GM19468 (cell line): ENCODE measurements around the gene PDYN.

Source experiments
- ATAC-seq: cut with Tn5 transposase; IDR thresholded peaks from one replicate; pipeline ENCODE4 v1.9.1; 2021; ENCODE audit warnings: mild to moderate bottlenecking, moderate library complexity, moderate number of reproducible peaks; ENCODE audit not compliant: unreplicated experiment; ENCODE audit errors: extremely low read depth

PDYN gene

GRCh38 chr20:1953621-1954020 is 40.2 kb downstream of the PDYN start:
- ATAC-seq = no peak

- no peak for ATAC-seq
Measured at GRCh38 chr20:1952737-1953530, 40.9 kb downstream of the PDYN start.

GRCh38 chr20:1951436-1952115 is 42.3 kb downstream of the PDYN start:
- no peak for ATAC-seq

- no peak for ATAC-seq
Measured at GRCh38 chr20:1950836-1951235, 43.0 kb downstream of the PDYN start.

GRCh38 chr20:1949347-1950100 is 44.3 kb downstream of the PDYN start:
- ATAC-seq = no peak

GRCh38 chr20:1947535-1947846 is 46.4 kb downstream of the PDYN start:
- ATAC-seq = no peak

GRCh38 chr20:1946762-1947534 is 46.9 kb downstream of the PDYN start:
- ATAC-seq = no peak

GRCh38 chr20:1946442-1946761 is 47.5 kb downstream of the PDYN start:
- no peak for ATAC-seq

- no peak for ATAC-seq
Measured at GRCh38 chr20:1945660-1946059, 48.2 kb downstream of the PDYN start.

GRCh38 chr20:1945134-1945618 is 48.7 kb downstream of the PDYN start:
- ATAC-seq = no peak

GRCh38 chr20:1944345-1945091 is 49.3 kb downstream of the PDYN start:
- ATAC-seq = no peak

- no peak for ATAC-seq
Measured at GRCh38 chr20:1943275-1944002, 50.4 kb downstream of the PDYN start.

- ATAC-seq = no peak
Measured at GRCh38 chr20:1942486-1943274, 51.2 kb downstream of the PDYN start.

- no peak for ATAC-seq
Measured at GRCh38 chr20:1942061-1942460, 51.8 kb downstream of the PDYN start.

GRCh38 chr20:1941226-1941625 is 52.6 kb downstream of the PDYN start:
- no peak for ATAC-seq

- ATAC-seq = no peak
Measured at GRCh38 chr20:1940581-1940980, 53.3 kb downstream of the PDYN start.

- no peak for ATAC-seq
Measured at GRCh38 chr20:1939270-1939595, 54.6 kb downstream of the PDYN start.

GRCh38 chr20:1938464-1939269 is 55.2 kb downstream of the PDYN start:
- ATAC-seq = no peak
